IMR-90 (cell line): Measurements from ENCODE around the gene PTEN. TPM values are rescaled to one million over a fixed set of nuclear protein-coding genes. Genes with fewer than 3 reads are reported as not detected.

Experiments used
- ATAC-seq: fragments of 200-7000 bp; cut with Tn5 transposase; 2 replicates; pipeline ENCODE4 v1.9.1; 2020; ENCODE audit warnings: low read depth, mild to moderate bottlenecking, moderate library complexity
- BruUV-seq: library from RNA; stranded (reverse); fragments of 400-500 nt; replicated peaks from 2 replicates; lab custom pipeline; 2021; lab: Mats Ljungman, UMichigan
- CTCF ChIA-PET: fragments of 300-600 bp; formaldehyde crosslinking; extraction: SDS; loops from one replicate; lab custom pipeline; 2021; ENCODE audit warnings: antibody characterized with exemption; lab: Yijun Ruan, JAX
- POLR2A ChIA-PET: fragments of 300-600 bp; sonication (Branson Sonifier 250); formaldehyde crosslinking; loops from one replicate; lab custom pipeline; 2022; ENCODE audit warnings: antibody characterized with exemption; ENCODE audit not compliant: unreplicated experiment; lab: Charles Lee
- DNase-seq: peaks from one replicate; pipeline ENCODE4 v3.0.0; 2013
- H2AFZ ChIP-seq: replicated peaks from 2 replicates; pipeline ENCODE3; 2013; ENCODE audit warnings: low read length, mild to moderate bottlenecking; ENCODE audit not compliant: poor library complexity
- H2AK5ac ChIP-seq: 2 replicates; pipeline ENCODE4 v1.6.1; 2013; ENCODE audit warnings: low read depth, low read length, inconsistent platforms
- H2AK9ac ChIP-seq: replicated peaks from 2 replicates; pipeline ENCODE3; 2013; ENCODE audit warnings: mild to moderate bottlenecking, low read depth, low read length, moderate library complexity; ENCODE audit not compliant: poor library complexity
- H2BK120ac ChIP-seq: 2 replicates; pipeline ENCODE4 v1.6.1; 2013; ENCODE audit warnings: low read depth, low read length, inconsistent platforms
- H2BK15ac ChIP-seq: 3 replicates; pipeline ENCODE4 v1.6.1; 2013; ENCODE audit warnings: low read depth, low read length, inconsistent platforms
- H2BK20ac ChIP-seq: 2 replicates; pipeline ENCODE4 v1.6.1; 2013; ENCODE audit warnings: low read depth, mild to moderate bottlenecking, inconsistent platforms, low read length, moderate library complexity
- H2BK5ac ChIP-seq: 2 replicates; pipeline ENCODE4 v1.6.1; 2013; ENCODE audit warnings: mild to moderate bottlenecking, low read depth, low read length, inconsistent platforms; ENCODE audit not compliant: poor library complexity, severe bottlenecking
- H3K14ac ChIP-seq: replicated peaks from 2 replicates; pipeline ENCODE4 v1.6.1; 2013; ENCODE audit warnings: low read depth, low read length, inconsistent platforms
- H3K18ac ChIP-seq: 2 replicates; pipeline ENCODE4 v1.6.1; 2013; ENCODE audit warnings: low read depth, low read length, control low read depth
- H3K23ac ChIP-seq: 2 replicates; pipeline ENCODE4 v1.6.1; 2013; ENCODE audit warnings: low read depth, low read length, inconsistent platforms
- H3K27ac ChIP-seq: 2 replicates; pipeline ENCODE4 v1.5.1; 2013; ENCODE audit warnings: mild to moderate bottlenecking, control low read depth, low read length; ENCODE audit not compliant: insufficient read depth
- H3K27me3 ChIP-seq: 2 replicates; pipeline ENCODE4 v1.6.1; 2013; ENCODE audit warnings: low read length; ENCODE audit not compliant: control insufficient read depth, insufficient read depth
- H3K36me3 ChIP-seq: 2 replicates; pipeline ENCODE4 v1.6.1; 2013; ENCODE audit warnings: low read length, mixed read lengths; ENCODE audit not compliant: control insufficient read depth, insufficient read depth
- H3K4ac ChIP-seq: 2 replicates; pipeline ENCODE4 v1.6.1; 2013; ENCODE audit warnings: low read depth, low read length, inconsistent platforms
- H3K4me1 ChIP-seq: 2 replicates; pipeline ENCODE4 v1.6.1; 2013; ENCODE audit warnings: low read length, mixed read lengths; ENCODE audit not compliant: control insufficient read depth, insufficient read depth
- H3K4me2 ChIP-seq: 2 replicates; pipeline ENCODE4 v1.6.1; 2013; ENCODE audit warnings: low read depth, mild to moderate bottlenecking, control low read depth, low read length, moderate library complexity
- H3K4me3 ChIP-seq: 2 replicates; pipeline ENCODE4 v1.5.1; 2013; ENCODE audit warnings: low read depth, mild to moderate bottlenecking, control low read depth, low read length, moderate library complexity; ENCODE audit not compliant: insufficient read depth
- H3K56ac ChIP-seq: 2 replicates; pipeline ENCODE4 v1.6.1; 2013; ENCODE audit warnings: low read length, inconsistent platforms; ENCODE audit not compliant: insufficient read depth; ENCODE audit errors: extremely low read depth
- H3K79me1 ChIP-seq, 2 experiments: 2 replicates each; pipeline ENCODE4 v1.6.1; 2013; ENCODE audit warnings: low read length in 2 of 2, inconsistent platforms in 1 of 2, low read depth in 1 of 2
- H3K9ac ChIP-seq: 2 replicates; pipeline ENCODE4 v1.6.1; 2013; ENCODE audit warnings: low read depth, low read length, control low read depth
- H3K9me1 ChIP-seq: 2 replicates; pipeline ENCODE4 v1.6.1; 2013; ENCODE audit warnings: low read length, inconsistent platforms; ENCODE audit not compliant: insufficient read depth
- H3K9me3 ChIP-seq: 2 replicates; pipeline ENCODE4 v1.6.1; 2013; ENCODE audit warnings: low read length; ENCODE audit not compliant: control insufficient read depth, insufficient read depth
- H4K20me1 ChIP-seq: 2 replicates; pipeline ENCODE4 v1.6.1; 2013; ENCODE audit warnings: low read length, inconsistent platforms; ENCODE audit not compliant: insufficient read depth
- H4K5ac ChIP-seq: 2 replicates; pipeline ENCODE4 v1.6.1; 2013; ENCODE audit warnings: mild to moderate bottlenecking, low read depth, low read length, control low read depth
- H4K8ac ChIP-seq, 2 experiments: 2 replicates each; pipeline ENCODE4 v1.6.1; 2013; ENCODE audit warnings: low read depth in 2 of 2, low read length in 2 of 2, control low read depth in 1 of 2, inconsistent platforms in 1 of 2
- H4K91ac ChIP-seq: 2 replicates; pipeline ENCODE4 v1.6.1; 2013; ENCODE audit warnings: low read depth, low read length, inconsistent platforms; ENCODE audit not compliant: insufficient read depth
- BHLHE40 ChIP-seq: fragments of 150-350 bp; IDR thresholded peaks from 2 replicates; pipeline ENCODE4 v1.6.1; 2016; ENCODE audit warnings: mild to moderate bottlenecking, low read depth, low read length
- CTCF ChIP-seq: conservative IDR thresholded peaks from 2 replicates; pipeline ENCODE4 v1.5.1; 2012; ENCODE audit warnings: mild to moderate bottlenecking, low read depth, low read length, improper control_type of control experiment
- FOS ChIP-seq: fragments of 150-350 bp; IDR thresholded peaks from 2 replicates; pipeline ENCODE4 v1.6.1; 2016; ENCODE audit warnings: low read depth, low read length
- MXI1 ChIP-seq: IDR thresholded peaks from 2 replicates; pipeline ENCODE4 v1.6.1; 2012; ENCODE audit warnings: low read depth, mild to moderate bottlenecking, low read length, moderate library complexity, borderline replicate concordance
- NFE2L2 ChIP-seq: fragments of 150-350 bp; IDR thresholded peaks from 2 replicates; pipeline ENCODE4 v1.6.1; 2016; ENCODE audit warnings: low read depth, mild to moderate bottlenecking, low read length
- RAD21 ChIP-seq: IDR thresholded peaks from 2 replicates; pipeline ENCODE4 v1.6.1; 2012; ENCODE audit warnings: low read length, improper control_type of control experiment
- RCOR1 ChIP-seq: IDR thresholded peaks from 2 replicates; pipeline ENCODE4 v1.6.1; 2012; ENCODE audit warnings: mild to moderate bottlenecking, low read length, improper control_type of control experiment; ENCODE audit not compliant: insufficient replicate concordance
- RFX5 ChIP-seq: IDR thresholded peaks from 2 replicates; pipeline ENCODE4 v1.8.0; 2012; ENCODE audit warnings: low read depth, mild to moderate bottlenecking, low read length, moderate library complexity
- USF2 ChIP-seq: fragments of 150-350 bp; IDR thresholded peaks from 2 replicates; pipeline ENCODE4 v1.6.1; 2017; ENCODE audit warnings: mild to moderate bottlenecking, antibody characterized with exemption, low read length, low read depth
- WGBS, 2 experiments: methylation state at CpG; one replicate each; pipeline versions ENCODE4 v1.1.5 to v1.1.7; 2013; ENCODE audit warnings: missing lambda C conversion rate in 2 of 2; ENCODE audit not compliant: insufficient read length in 1 of 2; ENCODE audit errors: extremely low coverage in 2 of 2; 5-methylcytosine and 5-hydroxymethylcytosine counted together
- dilution Hi-C: fragments of 300-500 bp; cut with HindIII; formaldehyde crosslinking; loops from one replicate; pipeline ENCODE4 v1.14.3; 2018; ENCODE audit warnings: low sequenced_read_pairs; ENCODE audit not compliant: unreplicated experiment
- in situ Hi-C: fragments of 300-500 bp; cut with MboI; formaldehyde crosslinking; loops from 3 replicates; pipeline ENCODE4 v1.14.3; 2019; ENCODE audit warnings: low sequenced_read_pairs, inconsistent platforms, mixed read lengths
- intact Hi-C: fragments of 100-400 bp; cut with micrococcal nuclease; formaldehyde crosslinking; loops from 2 replicates; pipeline ENCODE4 v1.10.0; 2022
- polyA plus RNA-seq, 3 experiments: library from polyadenylated mRNA; depleted of rRNA; stranded (reverse); fragments of >200 nt; gene quantifications; 2 replicates each; pipeline ENCODE4 v1.2.3, GENCODE V29; 2012; ENCODE audit warnings: low replicate concordance in 1 of 3
- total RNA-seq: library from RNA; depleted of rRNA; stranded (reverse); fragments of >200 nt; gene quantifications from 2 replicates; pipeline ENCODE4 v1.2.3, GENCODE V29; 2012

The PTEN gene
- total and polyA plus RNA-seq, 2 of the 4 experiments (the other 2 are of a cell fraction): 12.0 to 38.9 TPM

GRCh38 chr10:87845624-87845998 is 17.8 kb upstream of the PTEN start:
- ATAC-seq (peak; percentile 28), DNase-seq (no peak)
- H2BK5ac ChIP-seq: peak overlapping the region; percentile 99
- no peaks in the 10 kb centered on the region for H4K20me1 ChIP-seq
- H2BK15ac ChIP-seq: peak overlapping the region; percentile 48; the same call in 1 of the 3 replicates
- no peak overlapping the region for H3K9ac ChIP-seq
- no peak overlapping the region for H3K4me3 ChIP-seq
- peak overlapping the region; percentile 77 for H3K4ac ChIP-seq
- H3K27me3 ChIP-seq: no peaks in the 10 kb centered on the region
- ChIA-PET CTCF (interaction anchor here (1.5 kb wide), 1 partner anchor 541 kb away, joined by 4 read pairs; no protein-coding TSS in a partner anchor), POLR2A (no interaction called here)
- H3K9me1 ChIP-seq: peaks cover 14% of the 10 kb centered on the region
- H2AK9ac ChIP-seq: no peak overlapping the region
- peak overlapping the region; percentile 87 for H2BK120ac ChIP-seq
- peak overlapping the region; percentile 98; the same call in 1 of the 2 replicates for H3K18ac ChIP-seq
- no CpG with 5 or more reads among the region's 3 CpGs for WGBS, 2 experiments
- H3K36me3 ChIP-seq: no peaks in the 10 kb centered on the region
- H3K79me1 ChIP-seq: peaks cover 0 to 10% of the 10 kb centered on the region in 2 experiments; a peak in 2 of 4 replicates
- peak overlapping the region; percentile 52; the same call in 1 of the 2 replicates for H3K27ac ChIP-seq
- peak overlapping the region; percentile 90 for H2AK5ac ChIP-seq
- no peak overlapping the region for H2AFZ ChIP-seq
- peak overlapping the region; percentile 24; the same call in 1 of the 2 replicates for H3K14ac ChIP-seq
- 0 out of 2 replicates have a peak overlapping the region, but pooled peaks have one; percentile 58 for H4K91ac ChIP-seq
- peaks cover 7% of the 10 kb centered on the region; the same call in 1 of the 2 replicates for H3K4me1 ChIP-seq
- TF ChIP-seq RAD21 (no peak), RCOR1 (no peak), NFE2L2 (no peak), RFX5 (no peak), CTCF (no peak), MXI1 (no peak), FOS (no peak), USF2 (no peak), BHLHE40 (no peak)
- H4K5ac ChIP-seq: peak overlapping the region; percentile 85; the same call in 1 of the 2 replicates
- dilution Hi-C loops (no loop called here), intact Hi-C loops (no loop called here), in situ Hi-C loops (no loop called here)
- H3K56ac ChIP-seq: no peak overlapping the region
- peak overlapping the region in 1 of 2 experiments; percentile 81; a peak in 1 of 4 replicates for H4K8ac ChIP-seq
- peak overlapping the region; percentile 66; the same call in 1 of the 2 replicates for H3K23ac ChIP-seq
- H2BK20ac ChIP-seq: peak overlapping the region; percentile 96
- no TSS peak for BruUV-seq
- no peak overlapping the region; the same call in 1 of the 2 replicates for H3K4me2 ChIP-seq
- H3K9me3 ChIP-seq: no peaks in the 10 kb centered on the region
